KOPT-K1 (cell line): ENCODE data around the gene NEURL1B.

ENCODE experiments used
- H3K27ac ChIP-seq: fragments of 200-600 bp; sonication (generic); 2 replicates; pipeline ENCODE4 v1.5.1; 2016; ENCODE audit warnings: antibody characterized with exemption, mild to moderate bottlenecking, low read depth, low read length; ENCODE audit not compliant: poor library complexity, severe bottlenecking
- H3K36me3 ChIP-seq: fragments of 200-600 bp; sonication (generic); 2 replicates; pipeline ENCODE4 v1.5.1; 2017; ENCODE audit warnings: antibody characterized with exemption, mild to moderate bottlenecking, low read length, moderate library complexity; ENCODE audit not compliant: insufficient read depth
- H3K9me3 ChIP-seq: fragments of 200-600 bp; sonication (generic); 2 replicates; pipeline ENCODE4 v1.5.1; 2017; ENCODE audit warnings: antibody characterized with exemption, low read length, mild to moderate bottlenecking; ENCODE audit not compliant: insufficient read depth, poor library complexity, severe bottlenecking

The NEURL1B gene

DNA sequence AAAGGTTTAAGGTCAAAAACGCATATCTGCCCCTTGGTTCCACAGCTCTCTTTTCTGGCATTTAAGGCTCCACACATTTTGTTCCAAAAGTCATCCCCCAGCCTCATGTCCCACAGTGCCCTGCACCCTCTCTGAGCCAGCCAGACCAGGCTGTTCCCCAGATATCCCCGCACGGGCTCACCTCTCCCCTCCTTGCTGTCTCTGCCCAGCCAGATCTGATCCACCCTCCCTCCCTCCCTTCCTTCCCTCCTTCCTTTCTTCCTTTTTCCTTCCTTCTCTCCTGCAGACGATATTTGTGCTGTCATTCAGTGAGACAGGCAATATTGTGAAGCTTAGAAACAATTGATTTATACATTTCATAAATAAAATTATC is 92.9 kb downstream of the NEURL1B start:
- H3K9me3 ChIP-seq, result no peaks in the 10 kb centered on the region
- H3K27ac ChIP-seq, result no peak overlapping the region
- H3K36me3 ChIP-seq, result no peaks in the 10 kb centered on the region

GRCh38 chr5:172735141-172735831 is 94.2 kb downstream of the NEURL1B start:
- Histone ChIP-seq H3K27ac (no peak overlapping the region), H3K9me3 (no peaks in the 10 kb centered on the region), H3K36me3 (no peaks in the 10 kb centered on the region)

GRCh38 chr5:172736508-172737135 is 95.6 kb downstream of the NEURL1B start:
- Histone ChIP-seq H3K27ac (no peak overlapping the region), H3K36me3 (no peaks in the 10 kb centered on the region), H3K9me3 (no peaks in the 10 kb centered on the region)

DNA sequence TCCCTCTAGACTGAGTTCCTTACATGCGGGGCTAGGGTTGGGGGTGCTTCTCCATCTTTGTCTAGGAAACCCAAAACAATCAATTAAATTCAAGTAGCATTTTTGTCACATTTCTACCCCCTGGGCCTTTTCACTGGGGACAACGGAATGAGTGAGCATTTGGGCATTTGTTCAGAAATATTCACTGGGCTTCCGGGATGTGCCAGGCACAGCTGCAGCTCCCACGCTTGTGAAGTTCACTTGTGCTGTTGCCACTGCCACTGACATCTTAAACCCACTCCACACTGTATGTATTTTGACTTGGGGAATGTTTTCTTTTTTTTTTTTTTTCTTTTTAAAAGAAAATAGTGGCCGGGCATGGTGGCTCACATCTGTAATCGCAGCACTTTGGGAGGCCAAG is 98.3 kb downstream of the NEURL1B start:
- no peaks in the 10 kb centered on the region for H3K9me3 ChIP-seq
- H3K27ac ChIP-seq, result no peak overlapping the region
- no peaks in the 10 kb centered on the region for H3K36me3 ChIP-seq

- Histone ChIP-seq H3K9me3 (no peaks in the 10 kb centered on the region), H3K36me3 (no peaks in the 10 kb centered on the region), H3K27ac (no peak overlapping the region)
Observed at GRCh38 chr5:172740428-172741205, 99.6 kb downstream of the NEURL1B start.
